ENCODE measurements around the gene FGFR2.
"Not testable (repeated sequence)": the region's sequence is repeated elsewhere in the genome, so short reads cannot be mapped to it uniquely, and the experiment has no call there.

FGFR2 gene

GRCh38 chr10:121524157-121524817, 74.0 kb downstream of the FGFR2 start:
- DNase-seq (ENCODE audit: low read depth): no peak

DNA sequence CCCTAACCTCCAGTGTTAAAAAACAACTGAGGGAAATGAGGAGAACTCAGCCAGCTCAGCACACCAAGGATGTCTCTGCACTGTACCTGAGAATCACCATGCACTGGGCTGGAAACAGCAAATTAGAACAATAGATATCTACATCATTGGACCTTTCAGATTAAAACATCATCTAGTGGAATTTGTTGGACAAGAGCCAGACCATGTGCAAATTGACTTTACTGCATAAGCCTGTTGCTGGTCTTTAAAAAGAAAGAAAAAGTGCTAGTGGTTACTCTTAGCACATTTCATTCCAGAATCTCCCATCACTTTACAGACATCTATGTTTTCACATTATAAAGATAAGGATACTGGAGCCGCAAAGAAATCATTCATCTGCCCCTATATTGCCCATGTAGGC, 75.4 kb downstream of the FGFR2 start:
- DNase-seq (ENCODE audit: low read depth): no peak

GRCh38 chr10:121521794-121522556, 76.3 kb downstream of the FGFR2 start:
- DNase-seq (ENCODE audit: low read depth): no peak

DNA sequence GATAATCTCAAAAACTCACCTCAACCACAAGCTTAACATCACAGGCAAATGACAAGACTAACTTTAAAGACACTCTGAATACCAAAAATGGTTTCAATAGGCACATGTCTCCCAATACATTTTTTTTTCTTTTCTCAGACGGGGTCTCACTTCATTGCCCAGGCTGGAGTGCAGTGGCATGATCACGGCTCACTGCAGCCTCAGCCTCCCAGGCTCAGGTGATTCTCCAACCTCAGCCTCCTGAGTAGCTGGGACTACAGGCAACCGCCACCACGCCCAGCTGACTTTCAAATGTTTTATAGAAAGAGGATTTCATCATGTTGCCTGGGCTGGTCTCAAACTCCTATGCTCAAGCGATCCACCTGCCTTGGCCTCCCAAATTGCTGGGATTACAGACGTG, 77.7 kb downstream of the FGFR2 start:
- DNase-seq (ENCODE audit: low read depth): not testable (repeated sequence)

GRCh38 chr10:121519901-121520493, 78.2 kb downstream of the FGFR2 start:
- DNase-seq (ENCODE audit: low read depth): no peak

DNA sequence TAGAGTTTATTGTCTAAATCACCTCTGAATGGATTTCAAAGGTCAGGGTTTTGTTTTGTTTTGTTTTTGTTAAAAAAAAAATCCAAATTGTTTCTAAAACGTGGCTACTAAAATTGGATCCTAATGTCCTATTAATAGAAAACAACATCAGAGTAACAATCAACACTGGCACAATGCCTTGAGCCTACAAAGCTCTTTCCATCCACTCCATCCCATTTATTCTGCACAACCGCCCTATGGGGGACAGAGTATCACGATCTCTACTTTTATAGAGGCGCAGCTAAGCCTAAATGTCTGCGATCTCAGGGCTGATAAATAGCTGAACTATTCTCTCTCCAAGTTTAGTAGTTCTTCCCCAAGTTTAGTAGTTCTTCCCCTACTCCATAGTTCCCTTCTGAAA, 78.8 kb downstream of the FGFR2 start:
- DNase-seq (ENCODE audit: low read depth): no peak

- DNase-seq (ENCODE audit: low read depth): no peak
Measured at GRCh38 chr10:121518333-121518732, 79.9 kb downstream of the FGFR2 start.

GRCh38 chr10:121516093-121516865, 82.0 kb downstream of the FGFR2 start:
- no peak for DNase-seq (ENCODE audit: low read depth)

GRCh38 chr10:121514141-121514865, 83.9 kb downstream of the FGFR2 start:
- DNase-seq (ENCODE audit: low read depth): no peak

DNA sequence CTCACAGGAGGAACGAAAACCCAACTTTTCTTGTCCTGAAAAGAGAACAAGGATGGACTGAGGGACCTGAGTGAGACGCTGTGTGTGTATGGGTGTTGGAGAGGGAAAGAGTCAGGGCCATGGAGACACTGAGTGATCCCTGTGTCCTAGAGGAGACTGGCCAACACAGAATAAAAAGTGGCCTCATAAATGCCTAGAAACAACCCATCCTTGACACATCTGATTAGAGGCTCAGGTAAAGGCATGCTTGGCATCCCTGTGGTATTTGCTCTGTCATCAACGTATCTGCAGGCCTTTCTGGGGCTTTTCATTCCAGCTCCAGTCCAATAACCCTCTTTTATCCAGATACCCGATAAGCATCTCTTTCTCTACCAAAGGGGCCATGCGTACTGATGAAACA, 86.3 kb downstream of the FGFR2 start:
- no peak for DNase-seq (ENCODE audit: low read depth)

DNA sequence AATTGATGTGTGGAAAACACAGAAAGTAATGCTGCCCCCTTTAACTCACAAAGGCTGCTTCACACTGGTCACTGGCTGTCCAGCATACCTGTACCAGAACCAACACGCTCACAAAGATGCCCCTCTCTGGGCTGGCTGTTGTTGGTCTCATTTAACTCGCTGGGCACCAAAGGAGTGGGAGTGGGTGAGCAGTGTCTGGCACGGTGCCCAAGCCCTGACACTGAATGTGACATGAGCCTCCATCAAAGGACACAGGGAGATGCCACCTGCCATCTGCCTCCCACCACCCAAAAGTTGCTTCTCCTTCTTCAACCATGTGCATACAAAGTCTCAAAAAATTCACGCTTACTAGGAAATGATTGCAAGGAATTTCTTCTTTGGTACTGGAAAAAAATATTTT, 86.8 kb downstream of the FGFR2 start:
- DNase-seq (ENCODE audit: low read depth): no peak

- DNase-seq (ENCODE audit: low read depth): peak; percentile 2
Measured at GRCh38 chr10:121510201-121510771, 88.0 kb downstream of the FGFR2 start.

DNA sequence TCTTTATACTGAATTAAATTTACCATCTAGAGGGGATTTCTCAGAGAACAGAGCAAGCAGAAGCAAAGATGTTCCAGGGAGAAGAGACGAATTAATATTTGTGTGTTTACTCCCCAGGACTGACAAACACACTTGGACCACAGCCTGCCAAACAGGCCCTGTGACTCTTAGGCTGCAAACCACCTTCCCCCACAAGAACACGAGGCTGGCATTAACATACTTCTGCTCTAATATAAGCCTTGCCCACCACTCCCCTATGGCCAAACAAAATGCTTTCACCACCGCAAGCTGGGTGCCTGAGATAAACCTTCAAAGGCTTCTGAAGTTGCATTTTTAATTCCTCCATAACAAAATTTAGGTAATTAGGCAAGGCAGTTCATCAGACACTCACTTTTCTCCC, 88.4 kb downstream of the FGFR2 start:
- no peak for DNase-seq (ENCODE audit: low read depth)

DNA sequence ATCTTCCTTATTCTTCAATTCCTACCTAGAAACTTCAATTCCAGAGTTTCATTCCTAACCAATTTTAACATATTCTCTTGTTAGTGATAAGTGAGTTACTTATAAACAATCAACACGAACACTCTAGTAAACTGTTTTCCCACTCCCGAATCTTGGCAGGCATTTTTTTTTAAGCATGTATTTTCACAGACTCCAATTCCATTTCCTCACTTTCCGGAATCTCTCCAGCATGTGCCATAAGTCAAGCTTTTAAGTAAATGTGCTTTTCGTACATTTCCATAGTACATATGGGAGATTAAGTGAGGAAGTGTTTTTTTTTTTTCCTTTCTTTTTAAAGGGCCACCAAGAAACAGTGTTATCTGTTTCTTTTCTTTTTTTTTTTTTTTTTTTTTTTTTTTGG, 89.1 kb downstream of the FGFR2 start:
- DNase-seq (ENCODE audit: low read depth): no peak

DNA sequence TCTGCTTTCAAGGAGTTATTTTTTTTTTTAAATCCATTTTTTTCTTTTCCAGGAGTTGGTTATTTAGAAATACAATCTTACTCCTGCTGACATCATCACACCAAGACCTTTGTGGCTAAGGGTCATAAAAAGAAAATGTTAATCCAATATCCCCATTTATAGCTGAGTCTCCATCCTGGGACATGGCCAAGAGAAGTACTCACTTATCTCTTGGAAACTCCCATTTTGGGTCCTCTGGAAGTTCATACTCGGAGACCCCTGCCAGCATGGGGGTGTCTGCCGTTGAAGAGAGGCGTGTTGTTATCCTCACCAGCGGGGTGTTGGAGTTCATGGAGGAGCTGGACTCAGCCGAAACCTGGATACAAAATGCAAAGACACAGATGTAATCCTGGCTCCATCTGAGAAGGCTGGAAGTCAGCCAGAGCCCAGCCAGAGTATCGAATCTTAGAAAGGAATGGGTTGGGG, 94.6 kb downstream of the FGFR2 start:
- DNase-seq (ENCODE audit: low read depth): no peak

DNA sequence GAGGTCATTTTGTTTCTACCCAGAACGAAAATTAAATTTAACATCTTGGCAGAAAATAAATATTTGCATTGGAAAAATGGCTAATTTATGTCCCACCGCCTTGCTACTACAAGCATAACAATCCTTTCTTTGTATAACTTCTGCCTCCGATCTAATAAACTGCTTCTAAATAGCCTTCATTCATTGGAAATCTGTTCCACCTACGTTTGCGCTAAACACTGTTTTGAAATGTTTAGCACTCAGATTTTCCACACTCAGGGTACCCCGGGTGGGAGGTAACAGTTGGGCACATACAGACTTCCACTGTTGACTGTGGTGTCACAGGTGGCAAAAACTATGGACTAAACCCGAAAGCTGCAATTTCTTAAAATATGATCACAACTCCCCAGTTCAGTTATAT, 96.4 kb downstream of the FGFR2 start:
- no peak for DNase-seq (ENCODE audit: low read depth)

GRCh38 chr10:121500701-121501332, 97.4 kb downstream of the FGFR2 start:
- no peak for DNase-seq (ENCODE audit: low read depth)

- no peak for DNase-seq (ENCODE audit: low read depth)
Measured at GRCh38 chr10:121497513-121498470, 100.5 kb downstream of the FGFR2 start.

DNA sequence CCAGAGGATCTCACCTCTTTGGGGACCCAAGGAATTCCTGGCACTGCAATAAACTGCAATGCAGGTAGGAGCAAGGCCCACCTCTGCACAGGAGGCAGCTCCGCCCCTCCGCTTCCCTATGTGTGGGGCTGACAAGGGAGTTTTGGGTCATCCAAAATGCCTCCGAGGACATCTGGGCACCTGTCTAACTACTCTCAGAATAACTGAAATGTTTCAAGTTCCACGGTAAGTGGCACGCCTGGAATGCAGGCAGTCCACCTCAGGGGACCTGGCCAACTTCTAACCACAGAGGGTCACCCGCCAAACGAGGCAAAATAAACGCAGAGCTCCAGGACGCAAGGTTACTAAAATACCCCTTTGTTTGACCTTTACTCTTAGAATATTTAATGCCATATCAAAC, 102.5 kb downstream of the FGFR2 start:
- no peak for DNase-seq (ENCODE audit: low read depth)

DNA sequence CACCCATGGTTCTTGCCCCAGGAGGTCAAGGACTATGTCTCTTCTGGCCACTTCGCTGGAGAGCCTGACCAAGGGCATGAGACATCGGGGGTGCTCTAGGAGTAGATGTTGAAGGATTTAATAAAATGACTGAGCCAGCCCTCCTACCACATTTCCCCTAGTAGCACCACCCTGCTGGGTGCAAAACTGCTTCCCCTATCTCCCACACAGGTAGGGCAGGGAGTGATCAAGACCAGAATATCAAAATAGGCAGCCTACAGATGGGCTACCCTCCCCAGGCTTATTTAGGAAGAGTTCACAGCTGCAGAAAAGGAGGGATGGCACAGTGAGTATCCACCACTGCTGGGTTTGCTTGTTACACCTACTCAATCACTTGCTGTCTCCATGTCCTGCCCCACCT, 103.9 kb downstream of the FGFR2 start:
- DNase-seq (ENCODE audit: low read depth): no peak
